HepG2 (cell line): ENCODE results near the gene GADD45GIP1. TPM values are rescaled to one million over a fixed set of nuclear protein-coding genes. Genes with fewer than 3 reads are reported as not detected.

ENCODE experiments used
- ELF1 ChIP-seq: sonication (generic); formaldehyde crosslinking; IDR thresholded peaks from 2 replicates; pipeline ENCODE4 v1.4.0; 2020; ENCODE audit warnings: missing genetic modification reagents
- GFI1 ChIP-seq: sonication (generic); formaldehyde crosslinking; IDR thresholded peaks from 2 replicates; pipeline ENCODE4 v1.5.0; 2020; ENCODE audit warnings: missing genetic modification reagents, mild to moderate bottlenecking, borderline replicate concordance
- HNRNPLL ChIP-seq: fragments of 200-400 bp; formaldehyde crosslinking; IDR thresholded peaks from 2 replicates; pipeline ENCODE4 v1.6.1; 2017; ENCODE audit warnings: mild to moderate bottlenecking, low read depth, low read length; ENCODE audit not compliant: poor library complexity, severe bottlenecking
- IRX3 ChIP-seq: sonication (generic); formaldehyde crosslinking; IDR thresholded peaks from 2 replicates; pipeline ENCODE4 v1.8.1; 2023; ENCODE audit warnings: mild to moderate bottlenecking, low read depth, missing genetic modification reagents, borderline replicate concordance
- KLF11 ChIP-seq: IDR thresholded peaks from 2 replicates; pipeline ENCODE4 v1.6.1; 2016; ENCODE audit warnings: missing compliant biosample characterization
- KLF9 ChIP-seq: IDR thresholded peaks from 2 replicates; pipeline ENCODE4 v1.6.1; 2016; ENCODE audit warnings: low read depth
- NRL ChIP-seq: sonication (generic); formaldehyde crosslinking; IDR thresholded peaks from 2 replicates; pipeline ENCODE4 v1.5.0; 2020; ENCODE audit warnings: missing genetic modification reagents, mild to moderate bottlenecking, moderate library complexity, borderline replicate concordance
- PRDM15 ChIP-seq: sonication (generic); formaldehyde crosslinking; IDR thresholded peaks from 2 replicates; pipeline ENCODE4 v1.4.0; 2020; ENCODE audit warnings: missing genetic modification reagents
- SMARCE1 ChIP-seq: fragments of 450-650 bp; IDR thresholded peaks from 2 replicates; pipeline ENCODE4 v1.6.1; 2017; ENCODE audit warnings: borderline replicate concordance
- TRAFD1 ChIP-seq: sonication (generic); formaldehyde crosslinking; IDR thresholded peaks from 2 replicates; pipeline ENCODE4 v1.5.1; 2020; ENCODE audit warnings: missing genetic modification reagents, mild to moderate bottlenecking, borderline replicate concordance
- YEATS2 ChIP-seq: sonication (generic); formaldehyde crosslinking; IDR thresholded peaks from 2 replicates; pipeline ENCODE4 v1.4.0; 2020; ENCODE audit warnings: missing genetic modification reagents, borderline replicate concordance
- ZBTB8A ChIP-seq: sonication (generic); formaldehyde crosslinking; IDR thresholded peaks from 2 replicates; pipeline ENCODE4 v1.4.0; 2020; ENCODE audit warnings: mild to moderate bottlenecking, low read depth, missing genetic modification reagents, borderline replicate concordance
- ZNF230 ChIP-seq: sonication (generic); formaldehyde crosslinking; IDR thresholded peaks from 2 replicates; pipeline ENCODE4 v1.4.0; 2020; ENCODE audit warnings: mild to moderate bottlenecking, missing genetic modification reagents
- ZNF280B ChIP-seq: sonication (generic); formaldehyde crosslinking; IDR thresholded peaks from 2 replicates; pipeline ENCODE4 v1.5.0; 2020; ENCODE audit warnings: missing genetic modification reagents, mild to moderate bottlenecking, borderline replicate concordance
- ZNF282 ChIP-seq: fragments of 450-650 bp; IDR thresholded peaks from 2 replicates; pipeline ENCODE4 v1.6.1; 2018; ENCODE audit not compliant: partially characterized antibody
- ZNF670 ChIP-seq: sonication (generic); formaldehyde crosslinking; IDR thresholded peaks from 2 replicates; pipeline ENCODE4 v1.8.0; 2022; ENCODE audit warnings: mild to moderate bottlenecking, missing genetic modification reagents, borderline replicate concordance
- ZNF879 ChIP-seq: sonication (generic); formaldehyde crosslinking; IDR thresholded peaks from 2 replicates; pipeline ENCODE4 v1.8.1; 2023; ENCODE audit warnings: missing genetic modification reagents
- polyA plus RNA-seq, 8 experiments: library from polyadenylated mRNA; depleted of rRNA in 3 of 8; stranded (reverse) in 7 of 8; unstranded in 1 of 8; fragments of >200 nt; fragmentation: Illumina TruSeq in 4 of 8; extraction: Trizol in 4 of 8; gene quantifications; 2 replicates each; pipeline versions ENCODE4 v1.2.1 to v1.2.3, GENCODE V29; 2011 to 2016; ENCODE audit warnings: low read depth in 4 of 8, missing spikeins in 1 of 8, mixed read lengths in 1 of 8; ENCODE audit not compliant: insufficient read depth in 1 of 8
- total RNA-seq, 5 experiments: library from RNA; depleted of rRNA; stranded (reverse); fragments of >200 nt; fragmentation: Illumina TruSeq; extraction: Trizol; gene quantifications; 2 replicates each; pipeline ENCODE4 v1.2.3, GENCODE V29; 2016; ENCODE audit warnings: low read depth in 1 of 5
- TF ChIP-seq, protein P1 (sequence below): sonication (generic); formaldehyde crosslinking; IDR thresholded peaks from 2 replicates; pipeline ENCODE4 v1.4.0; 2020; ENCODE audit warnings: missing genetic modification reagents, borderline replicate concordance

Gene GADD45GIP1
- total and polyA plus RNA-seq, 2 of the 13 experiments (the other 11 are each of a cell fraction or from before 2014, with no cell fraction given), result 24.6 to 30.7 TPM

DNA sequence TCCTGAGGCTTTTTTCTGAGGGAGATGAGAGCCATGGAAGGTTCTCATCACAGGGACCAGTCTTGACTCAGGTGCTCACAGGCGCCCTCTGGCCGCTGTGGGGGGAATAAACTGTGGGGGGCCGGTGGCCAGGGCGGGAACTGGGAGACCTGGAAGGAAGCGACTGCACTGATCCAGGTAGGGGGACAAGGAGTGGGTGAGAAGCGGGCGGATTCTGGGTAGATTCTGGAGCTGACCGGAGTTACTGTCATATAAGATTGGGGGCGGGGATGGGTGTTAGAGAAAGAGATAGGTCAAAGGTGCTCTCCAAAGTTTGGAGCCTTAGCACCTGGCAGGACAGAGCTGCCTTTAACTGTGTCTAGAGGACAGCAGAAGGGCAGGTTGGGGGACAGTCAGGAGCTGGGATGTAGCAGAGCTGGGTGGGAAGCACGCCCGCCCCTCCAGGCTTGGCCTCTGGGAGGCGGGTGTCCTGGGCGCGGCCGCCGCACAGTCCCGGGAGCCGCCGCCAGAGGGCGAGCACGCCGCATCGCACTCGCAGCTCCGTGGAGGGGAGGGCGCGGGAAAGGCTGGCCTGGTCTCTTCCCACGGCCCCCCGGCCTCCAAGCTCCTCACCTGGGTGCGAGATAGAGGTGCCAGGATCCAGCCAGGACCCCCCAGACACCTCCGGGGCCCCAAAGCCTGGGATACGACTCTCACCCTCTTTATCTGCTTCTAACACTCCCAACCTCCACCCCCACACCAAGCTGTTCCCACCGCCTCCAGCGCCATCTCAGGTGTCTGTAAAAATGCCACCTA is 8.2 kb upstream of the GADD45GIP1 start (continued):
- TF ChIP-seq ZNF280B (no peak), IRX3 (CRISPR knock-in tag) (no peak), ZNF670 (CRISPR knock-in tag) (no peak; the same call in 1 of the 2 replicates), PRDM15 (CRISPR knock-in tag) (no peak), KLF9 (CRISPR knock-in tag) (no peak), YEATS2 (0 out of 2 replicates have a peak, but pooled peaks have one; percentile 31), ZNF230 (CRISPR knock-in tag) (no peak), ZBTB8A (CRISPR knock-in tag) (no peak), GFI1 (no peak; the same call in 1 of the 2 replicates), SMARCE1 (no peak), ZNF879 (no peak), ELF1 (CRISPR knock-in tag) (no peak), NRL (0 out of 2 replicates have a peak, but pooled peaks have one; percentile 30), KLF11 (CRISPR knock-in tag) (no peak), ZNF282 (no peak), TRAFD1 (no peak), HNRNPLL (peak; percentile 41)
- TF ChIP-seq, protein P1, sequence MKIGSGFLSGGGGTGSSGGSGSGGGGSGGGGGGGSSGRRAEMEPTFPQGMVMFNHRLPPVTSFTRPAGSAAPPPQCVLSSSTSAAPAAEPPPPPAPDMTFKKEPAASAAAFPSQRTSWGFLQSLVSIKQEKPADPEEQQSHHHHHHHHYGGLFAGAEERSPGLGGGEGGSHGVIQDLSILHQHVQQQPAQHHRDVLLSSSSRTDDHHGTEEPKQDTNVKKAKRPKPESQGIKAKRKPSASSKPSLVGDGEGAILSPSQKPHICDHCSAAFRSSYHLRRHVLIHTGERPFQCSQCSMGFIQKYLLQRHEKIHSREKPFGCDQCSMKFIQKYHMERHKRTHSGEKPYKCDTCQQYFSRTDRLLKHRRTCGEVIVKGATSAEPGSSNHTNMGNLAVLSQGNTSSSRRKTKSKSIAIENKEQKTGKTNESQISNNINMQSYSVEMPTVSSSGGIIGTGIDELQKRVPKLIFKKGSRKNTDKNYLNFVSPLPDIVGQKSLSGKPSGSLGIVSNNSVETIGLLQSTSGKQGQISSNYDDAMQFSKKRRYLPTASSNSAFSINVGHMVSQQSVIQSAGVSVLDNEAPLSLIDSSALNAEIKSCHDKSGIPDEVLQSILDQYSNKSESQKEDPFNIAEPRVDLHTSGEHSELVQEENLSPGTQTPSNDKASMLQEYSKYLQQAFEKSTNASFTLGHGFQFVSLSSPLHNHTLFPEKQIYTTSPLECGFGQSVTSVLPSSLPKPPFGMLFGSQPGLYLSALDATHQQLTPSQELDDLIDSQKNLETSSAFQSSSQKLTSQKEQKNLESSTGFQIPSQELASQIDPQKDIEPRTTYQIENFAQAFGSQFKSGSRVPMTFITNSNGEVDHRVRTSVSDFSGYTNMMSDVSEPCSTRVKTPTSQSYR (CRISPR knock-in tag), result peak; percentile 39; the same call in 1 of the 2 replicates
